ENCODE results near the gene CEP41. TPM values are rescaled to one million over a fixed set of nuclear protein-coding genes. Genes with fewer than 3 reads are reported as not detected.

Gene CEP41
- total RNA-seq, 1 experiment from 2014 or later: 7.1 TPM

GRCh38 chr7:130458257-130458656 lies 17.4 kb upstream of the CEP41 start (continued):
- no peak for TF ChIP-seq ZNF281 (CRISPR knock-in tag; IDR thresholded peaks at IDR 0.05)
- no peak for TF ChIP-seq ZNF121 (CRISPR knock-in tag; IDR thresholded peaks at IDR 0.05)
- no peak for TF ChIP-seq CREM (CRISPR knock-in tag; IDR thresholded peaks at IDR 0.05)

GRCh38 chr7:130454959-130455358 lies 14.1 kb upstream of the CEP41 start:
- POLR2A ChIA-PET: no interaction called here
- TF ChIP-seq E2F4 (CRISPR knock-in tag; IDR thresholded peaks at IDR 0.05; ENCODE audit: borderline replicate concordance, low read depth): no peak
- TF ChIP-seq PRDM15 (CRISPR knock-in tag; IDR thresholded peaks at IDR 0.05): no peak
- no peak for TF ChIP-seq ATF3 (CRISPR knock-in tag; conservative IDR thresholded peaks at IDR 0.05)
- TF ChIP-seq SMAD3 (CRISPR knock-in tag; IDR thresholded peaks at IDR 0.05; ENCODE audit: borderline replicate concordance): no peak
- TF ChIP-seq CTCF (IDR thresholded peaks at IDR 0.05): no peak
- no peak for TF ChIP-seq NFYB (CRISPR knock-in tag; conservative IDR thresholded peaks at IDR 0.05; ENCODE audit: low read depth)
- no peak for TF ChIP-seq MAX (CRISPR knock-in tag; IDR thresholded peaks at IDR 0.05)
- TF ChIP-seq ELF4 (CRISPR knock-in tag; IDR thresholded peaks at IDR 0.05; ENCODE audit: low read depth): no peak
- no peak for TF ChIP-seq IRF1 (CRISPR knock-in tag; IDR thresholded peaks at IDR 0.05)
- TF ChIP-seq ZNF512 (CRISPR knock-in tag; IDR thresholded peaks at IDR 0.05; ENCODE audit: borderline replicate concordance): no peak
- TF ChIP-seq ZNF532 (CRISPR knock-in tag; IDR thresholded peaks at IDR 0.05; ENCODE audit: borderline replicate concordance): no peak
- no peak for TF ChIP-seq NFE2L1 (CRISPR knock-in tag; IDR thresholded peaks at IDR 0.05)
- ATAC-seq: no peak
- no peak overlapping the region for H3K4me3 Mint-ChIP-seq
- CTCF ChIA-PET: no interaction called here
- H3K27me3 Mint-ChIP-seq (ENCODE audit: low read depth): peaks cover 3% of the 10 kb centered on the region; the same call in 1 of the 2 replicates
- no peaks in the 10 kb centered on the region for H3K4me1 Mint-ChIP-seq
- H3K9me3 Mint-ChIP-seq: peaks cover 18% of the 10 kb centered on the region
- H3K27ac Mint-ChIP-seq: no peak overlapping the region
- peaks cover 11% of the 10 kb centered on the region for H3K36me3 Mint-ChIP-seq
- DNase-seq (ENCODE audit: low spot score): no peak
